ENCODE results near the gene SPINK8. TPM values are rescaled to one million over a fixed set of nuclear protein-coding genes. Genes with fewer than 3 reads are reported as not detected.

The SPINK8 gene
- total and polyA plus RNA-seq, 2 donors (not counting 3 experiments of a cell fraction or from before 2014, with no cell fraction given) = not detected

DNA sequence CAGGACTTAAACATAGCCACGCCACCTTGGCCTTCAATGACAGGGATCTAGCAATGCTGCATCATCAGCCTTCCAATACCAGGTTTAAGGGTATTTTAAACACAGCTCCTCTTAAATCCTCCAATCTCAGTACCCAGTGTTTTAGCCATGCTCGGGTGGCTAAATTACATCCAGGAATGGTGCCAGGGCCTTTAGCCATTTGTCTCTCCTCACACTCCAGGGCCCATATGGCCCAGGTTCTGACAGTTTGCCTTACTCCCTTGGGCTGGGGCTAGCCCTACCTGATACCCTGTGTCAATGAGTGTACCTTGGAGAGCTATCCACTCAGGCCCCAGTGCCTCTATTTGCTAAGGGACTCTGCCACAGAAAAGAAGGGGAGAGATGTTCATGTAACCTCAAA lies 63.2 kb downstream of the SPINK8 start:
- TF ChIP-seq JUN (IDR thresholded peaks at IDR 0.05; ENCODE audit: borderline replicate concordance, insufficient read depth, insufficient read length, low read depth) (no peak), FOS (IDR thresholded peaks at IDR 0.05; ENCODE audit: borderline replicate concordance, insufficient read depth, low read length) (no peak), POLR2AphosphoS5 (IDR thresholded peaks at IDR 0.05; ENCODE audit: insufficient read depth, low read depth, low read length) (no peak), MYC (IDR thresholded peaks at IDR 0.05; ENCODE audit: low read depth, low read length) (no peak), GATA2 (IDR thresholded peaks at IDR 0.05; ENCODE audit: insufficient read depth, insufficient read length, low read depth, low read length) (no peak), CTCF (IDR thresholded peaks at IDR 0.05; ENCODE audit: extremely low read depth in 1 of 2, insufficient read depth in 1 of 2, low read depth in 1 of 2, low read length in 2 of 2) (no peak), EZH2 (IDR thresholded peaks at IDR 0.05; ENCODE audit: borderline replicate concordance, low read depth, low read length, severe bottlenecking) (no peak), POLR2A (IDR thresholded peaks at IDR 0.05; ENCODE audit: low read depth, low read length) (no peak)
- TF ChIP-seq, protein P1, sequence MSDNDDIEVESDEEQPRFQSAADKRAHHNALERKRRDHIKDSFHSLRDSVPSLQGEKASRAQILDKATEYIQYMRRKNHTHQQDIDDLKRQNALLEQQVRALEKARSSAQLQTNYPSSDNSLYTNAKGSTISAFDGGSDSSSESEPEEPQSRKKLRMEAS (IDR thresholded peaks at IDR 0.05; ENCODE audit: insufficient read depth, insufficient read length) = no peak
- dilution Hi-C loops (cut with MboI; ENCODE audit: extremely low pct_ligation_motif_present, low sequenced_read_pairs) = no loop called here
- ChIA-PET POLR2A (no interaction called here), CTCF (interaction anchor here (0.6 to 24.1 kb wide), 4 partner anchors 10 to 170 kb away, joined by 3 to 723 read pairs (median 4); partner anchors contain the start of genes CCDC51, PLXNB1 and TMA7)
- no peak overlapping the region for H3K4me3 ChIP-seq (replicated peaks in 1 of 3; ENCODE audit: insufficient read depth in 1 of 3, low read depth in 1 of 3, low read length in 3 of 3)
- no peak overlapping the region for H2AFZ ChIP-seq (ENCODE audit: low read depth, low read length)
- intact Hi-C loops (cut with micrococcal nuclease) = loop anchor here (10.0 kb wide), 1 partner anchor 76 kb away; no protein-coding TSS in a partner anchor
- no peaks in the 10 kb centered on the region for H3K79me2 ChIP-seq (ENCODE audit: control insufficient read depth, insufficient read depth, low read length)
- H3K4me1 ChIP-seq (ENCODE audit: control insufficient read depth, extremely low read depth, insufficient read depth, low read length) = peaks cover 9% of the 10 kb centered on the region
- H3K9me1 ChIP-seq (replicated peaks; ENCODE audit: control insufficient read depth, extremely low read depth, insufficient read depth, low read length) = no peaks in the 10 kb centered on the region
- H3K36me3 ChIP-seq (ENCODE audit: control insufficient read depth in 2 of 2, extremely low read depth in 1 of 2, insufficient read depth in 2 of 2, low read length in 2 of 2) = peaks cover 0 to 4% of the 10 kb centered on the region in 2 experiments
- H3K27me3 ChIP-seq (ENCODE audit: control insufficient read depth in 2 of 2, insufficient read depth in 2 of 2, low read length in 2 of 2) = no peaks in the 10 kb centered on the region
- H3K9me3 ChIP-seq (replicated peaks; ENCODE audit: control insufficient read depth, insufficient read depth, low read length) = no peaks in the 10 kb centered on the region
- no peak overlapping the region for H3K27ac ChIP-seq (ENCODE audit: insufficient read depth, low read depth, low read length)
- no peak for DNase-seq (ENCODE audit: low read depth, low spot score)
- FAIRE-seq = no peak
- no TSS peak for BruUV-seq (replicated peaks)
- no peak overlapping the region for H3K4me2 ChIP-seq (ENCODE audit: insufficient read depth, low read length)
- H3K9ac ChIP-seq (replicated peaks; ENCODE audit: extremely low read depth, insufficient read depth, low read length) = no peak overlapping the region
- no peaks in the 10 kb centered on the region for H4K20me1 ChIP-seq (replicated peaks; ENCODE audit: control insufficient read depth, extremely low read depth, insufficient read depth, low read length)

Data from endothelial cell of umbilical vein (primary cell).